ENCODE results near the gene RASSF10.
A peak's percentile ranks its signal among the peaks of the same experiment; 100 is the strongest.

RASSF10 gene

DNA sequence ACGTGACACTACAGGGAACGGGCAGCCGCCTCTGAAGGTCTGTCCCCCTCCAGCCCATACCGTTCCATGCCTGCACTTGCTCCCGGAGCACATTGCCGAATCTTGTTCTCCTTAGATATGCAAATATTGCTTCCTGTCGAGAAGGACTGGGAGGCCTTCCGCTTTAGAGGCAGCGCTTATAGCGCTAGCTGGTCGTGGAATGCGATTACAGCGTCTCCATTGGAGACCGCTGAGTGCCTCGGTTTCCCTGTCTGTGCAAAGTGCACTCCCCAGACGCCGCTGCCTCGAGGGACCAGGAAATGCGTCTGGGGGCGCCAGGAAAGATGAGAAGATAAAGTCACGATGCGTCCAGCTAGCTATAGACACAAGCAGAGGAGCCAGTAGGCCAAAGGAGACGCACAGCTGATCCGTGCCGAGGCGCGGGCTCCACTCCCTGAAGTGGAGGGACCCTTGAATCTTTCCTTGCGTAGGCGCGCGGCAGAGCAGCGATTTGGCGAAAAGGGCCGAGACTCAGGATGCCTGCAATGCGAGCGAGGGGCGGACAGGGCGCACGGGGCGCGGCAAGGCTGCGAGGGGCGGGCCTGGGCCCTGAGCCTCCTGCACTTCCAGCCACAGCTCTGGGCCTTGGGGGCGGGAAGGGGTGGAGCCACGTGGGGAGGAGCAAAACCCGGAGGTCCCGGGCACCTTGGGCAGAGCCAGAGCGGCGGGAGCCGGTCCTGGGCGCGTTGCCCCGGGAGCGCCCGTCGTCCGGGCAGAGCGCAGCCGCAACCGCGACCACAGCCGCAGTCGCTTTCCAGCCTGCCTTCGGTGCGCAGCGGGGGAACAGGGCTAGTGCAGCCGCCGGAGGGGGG is at the start of gene RASSF10:
RASSF10 (plus strand) TSS at position 692 of the 851 bp plus-strand sequence. CDS start 261 bp downstream, outside the sequence.
- TF ChIP-seq, protein P1, sequence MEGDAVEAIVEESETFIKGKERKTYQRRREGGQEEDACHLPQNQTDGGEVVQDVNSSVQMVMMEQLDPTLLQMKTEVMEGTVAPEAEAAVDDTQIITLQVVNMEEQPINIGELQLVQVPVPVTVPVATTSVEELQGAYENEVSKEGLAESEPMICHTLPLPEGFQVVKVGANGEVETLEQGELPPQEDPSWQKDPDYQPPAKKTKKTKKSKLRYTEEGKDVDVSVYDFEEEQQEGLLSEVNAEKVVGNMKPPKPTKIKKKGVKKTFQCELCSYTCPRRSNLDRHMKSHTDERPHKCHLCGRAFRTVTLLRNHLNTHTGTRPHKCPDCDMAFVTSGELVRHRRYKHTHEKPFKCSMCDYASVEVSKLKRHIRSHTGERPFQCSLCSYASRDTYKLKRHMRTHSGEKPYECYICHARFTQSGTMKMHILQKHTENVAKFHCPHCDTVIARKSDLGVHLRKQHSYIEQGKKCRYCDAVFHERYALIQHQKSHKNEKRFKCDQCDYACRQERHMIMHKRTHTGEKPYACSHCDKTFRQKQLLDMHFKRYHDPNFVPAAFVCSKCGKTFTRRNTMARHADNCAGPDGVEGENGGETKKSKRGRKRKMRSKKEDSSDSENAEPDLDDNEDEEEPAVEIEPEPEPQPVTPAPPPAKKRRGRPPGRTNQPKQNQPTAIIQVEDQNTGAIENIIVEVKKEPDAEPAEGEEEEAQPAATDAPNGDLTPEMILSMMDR (IDR thresholded peaks at IDR 0.05; ENCODE audit: low read depth, low read length) = no peak
- peak; percentile 5 to 31 for DNase-seq (ENCODE audit: low read depth in 2 of 2)
- H3K4me3 ChIP-seq (replicated peaks in 1 of 2; ENCODE audit: low read depth in 2 of 2, low read length in 2 of 2) = peak within 1 kb of the TSS in 1 of 2 donors; percentile 4

DNA sequence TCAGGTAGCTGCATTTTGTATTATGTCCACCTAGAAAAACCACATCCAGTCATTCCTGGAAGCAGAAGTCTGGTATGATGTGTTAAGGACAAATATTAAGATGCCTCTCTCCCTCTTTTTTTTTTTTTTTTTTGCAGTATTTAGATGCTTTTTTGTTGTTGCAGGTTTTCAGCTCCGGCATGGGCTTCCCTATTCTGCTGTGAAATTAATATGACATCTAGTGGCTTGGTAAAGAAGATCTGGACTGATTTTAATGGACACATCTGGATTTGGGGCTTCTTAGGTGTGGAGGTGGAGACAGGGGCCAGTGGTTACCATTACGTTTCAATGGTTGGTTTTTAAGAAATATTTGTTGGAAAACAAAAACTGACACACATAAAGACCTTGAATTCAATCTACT is 47.5 kb upstream of the RASSF10 start:
- TF ChIP-seq, protein P1 (IDR thresholded peaks at IDR 0.05; ENCODE audit: low read depth, low read length) = peak; percentile 2
- H3K4me3 ChIP-seq (replicated peaks in 1 of 2; ENCODE audit: low read depth in 2 of 2, low read length in 2 of 2) = no peak overlapping the region
- DNase-seq (ENCODE audit: low read depth in 2 of 2) = peak; percentile 44 to 52

DNA sequence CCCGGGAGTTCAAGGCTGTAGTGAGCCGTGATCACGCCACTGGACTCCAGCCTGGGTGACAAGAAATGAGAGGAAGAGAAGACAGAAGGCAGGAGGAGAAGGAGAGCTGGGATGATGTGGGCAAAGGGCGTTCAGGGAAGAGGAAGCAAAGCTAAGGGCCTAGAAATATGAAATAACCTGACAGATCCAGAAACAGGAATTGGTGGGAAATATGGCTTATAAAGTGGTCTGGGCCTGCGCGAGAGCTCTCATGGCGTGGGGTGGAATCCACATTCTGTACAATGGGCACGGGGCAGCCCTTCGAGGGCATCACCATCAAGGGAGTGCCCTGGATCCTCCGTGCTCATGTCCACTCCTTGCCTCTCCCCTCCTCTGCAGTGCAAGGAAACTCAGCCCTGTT is 46.8 kb upstream of the RASSF10 start:
- TF ChIP-seq, protein P1 (IDR thresholded peaks at IDR 0.05; ENCODE audit: low read depth, low read length) = no peak
- DNase-seq (ENCODE audit: low read depth in 2 of 2) = no peak
- H3K4me3 ChIP-seq (replicated peaks in 1 of 2; ENCODE audit: low read depth in 2 of 2, low read length in 2 of 2) = no peak overlapping the region

DNA sequence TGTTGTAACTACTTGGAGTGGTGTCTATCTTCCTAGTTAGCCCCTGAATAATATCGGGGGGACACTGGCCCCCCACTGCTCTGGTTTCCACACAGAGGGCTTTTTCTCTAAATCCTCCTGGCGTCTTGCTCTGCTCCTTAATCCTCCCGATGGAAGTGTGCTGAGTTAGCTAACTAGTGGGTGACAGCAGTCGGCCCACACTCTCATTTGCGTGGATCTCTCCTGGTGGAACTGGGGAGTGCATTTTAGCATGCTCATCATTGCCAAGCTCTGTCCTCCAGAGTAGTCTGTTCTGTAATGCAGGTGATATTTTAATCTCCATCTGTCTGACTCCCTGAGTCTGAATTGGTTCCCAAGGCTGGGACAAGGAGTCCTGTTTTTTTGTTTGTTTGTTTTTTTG is 46.1 kb upstream of the RASSF10 start:
- no peak overlapping the region for H3K4me3 ChIP-seq (replicated peaks in 1 of 2; ENCODE audit: low read depth in 2 of 2, low read length in 2 of 2)
- TF ChIP-seq, protein P1 (IDR thresholded peaks at IDR 0.05; ENCODE audit: low read depth, low read length) = no peak
- DNase-seq (ENCODE audit: low read depth in 2 of 2) = no peak

DNA sequence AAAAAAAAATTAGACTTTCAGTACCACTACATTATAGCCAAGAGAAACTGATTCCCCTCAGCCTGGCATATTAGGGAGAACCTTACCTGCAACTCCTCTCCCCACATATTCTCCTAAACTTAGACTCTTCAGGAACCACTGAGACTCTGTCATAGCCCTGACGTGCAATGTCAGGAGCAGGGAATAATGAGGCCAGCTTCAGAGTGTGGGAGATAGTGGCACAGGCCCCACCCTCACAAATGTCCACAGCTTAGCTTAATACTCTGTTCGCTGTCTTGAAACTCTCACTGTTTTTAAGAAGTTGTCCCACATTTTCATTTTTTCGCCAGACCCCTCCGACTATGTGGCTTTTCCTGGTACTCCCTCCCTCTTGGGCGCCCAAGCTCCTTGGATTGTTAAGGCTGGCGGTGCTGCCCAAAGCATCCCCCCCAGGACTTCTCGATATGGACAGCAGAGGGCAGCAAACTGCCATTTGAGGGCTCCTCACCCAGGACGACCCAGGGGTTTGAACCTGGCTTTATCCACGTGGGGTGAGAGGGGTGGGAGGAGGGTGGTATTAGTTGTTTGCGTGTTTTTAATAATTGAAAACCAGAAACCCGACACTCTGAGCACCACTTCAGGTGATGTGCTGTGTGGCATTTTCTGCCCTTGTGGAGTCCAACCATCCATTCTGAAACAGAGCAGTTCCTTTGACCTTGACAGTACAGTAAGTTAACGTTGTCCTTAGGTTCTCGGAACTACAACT is 45.2 kb upstream of the RASSF10 start:
- DNase-seq (ENCODE audit: low read depth in 2 of 2) = peak; percentile 68 to 70
- no peak overlapping the region for H3K4me3 ChIP-seq (replicated peaks in 1 of 2; ENCODE audit: low read depth in 2 of 2, low read length in 2 of 2)
- TF ChIP-seq, protein P1 (IDR thresholded peaks at IDR 0.05; ENCODE audit: low read depth, low read length) = peak; percentile 91

DNA sequence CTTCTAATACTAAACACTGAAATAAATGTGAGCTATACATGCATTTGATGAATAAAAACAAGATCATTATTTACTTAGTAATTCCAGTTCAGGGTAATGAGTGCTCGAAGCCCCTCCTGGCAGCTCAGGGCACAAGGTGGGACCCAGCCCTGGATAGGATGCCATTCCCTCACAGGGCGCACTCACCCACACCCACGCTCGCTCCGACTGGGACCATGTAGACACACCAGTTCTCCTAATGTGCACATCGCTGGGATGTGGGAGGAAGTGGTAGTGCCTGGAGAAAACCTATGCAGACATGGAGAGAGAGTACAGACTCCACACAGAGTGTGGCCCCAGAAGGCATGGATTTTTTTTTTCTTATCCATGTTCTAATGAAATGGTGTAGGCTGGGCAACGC is 44.5 kb upstream of the RASSF10 start:
- H3K4me3 ChIP-seq (replicated peaks in 1 of 2; ENCODE audit: low read depth in 2 of 2, low read length in 2 of 2) = no peak overlapping the region
- no peak for DNase-seq (ENCODE audit: low read depth in 2 of 2)
- TF ChIP-seq, protein P1 (IDR thresholded peaks at IDR 0.05; ENCODE audit: low read depth, low read length) = no peak

Measured in cardiac fibroblast (primary cell).